MM.1S (cell line): Measurements from ENCODE around the gene UBE2M.

Experiments
- DNase-seq: peaks from one replicate; pipeline ENCODE4 v3.0.0-alpha.2; 2015
- H2AFZ ChIP-seq: fragments of 300-600 bp; sonication (generic); 2 replicates; pipeline ENCODE4 v1.6.0; 2016; ENCODE audit warnings: antibody characterized with exemption, low read length
- H3F3A ChIP-seq: fragments of 300-600 bp; sonication (generic); 2 replicates; pipeline ENCODE4 v1.6.1; 2016; ENCODE audit warnings: mild to moderate bottlenecking, antibody characterized with exemption, low read length, moderate library complexity, mixed read lengths; ENCODE audit not compliant: insufficient read depth
- H3K27ac ChIP-seq: fragments of 300-600 bp; sonication (generic); 2 replicates; pipeline ENCODE4 v1.5.1; 2016; ENCODE audit warnings: mild to moderate bottlenecking, low read length
- H3K27me3 ChIP-seq: fragments of 300-600 bp; sonication (generic); replicated peaks from 2 replicates; pipeline ENCODE4 v1.6.0; 2016; ENCODE audit warnings: low read length; ENCODE audit not compliant: insufficient read depth
- H3K36me3 ChIP-seq: fragments of 300-600 bp; sonication (generic); replicated peaks from 2 replicates; pipeline ENCODE4 v1.6.1; 2016; ENCODE audit warnings: mild to moderate bottlenecking, low read length, mixed read lengths; ENCODE audit not compliant: insufficient read depth
- H3K4me1 ChIP-seq: fragments of 300-600 bp; sonication (generic); 2 replicates; pipeline ENCODE4 v1.6.1; 2016; ENCODE audit warnings: low read length, mixed read lengths
- H3K4me2 ChIP-seq: fragments of 300-600 bp; sonication (generic); 2 replicates; pipeline ENCODE4 v1.6.0; 2016; ENCODE audit warnings: low read depth, low read length
- H3K4me3 ChIP-seq: fragments of 300-600 bp; sonication (generic); 2 replicates; pipeline ENCODE4 v1.5.1; 2016; ENCODE audit warnings: low read length, mixed read lengths
- H3K79me2 ChIP-seq: fragments of 300-600 bp; sonication (generic); 2 replicates; pipeline ENCODE4 v1.6.1; 2016; ENCODE audit warnings: mixed run types, low read length, mixed read lengths
- H3K9ac ChIP-seq: fragments of 300-600 bp; sonication (generic); 2 replicates; pipeline ENCODE4 v1.6.1; 2016; ENCODE audit warnings: low read length, mixed read lengths
- H3K9me2 ChIP-seq: fragments of 300-600 bp; sonication (generic); replicated peaks from 2 replicates; pipeline ENCODE4 v1.6.1; 2016; ENCODE audit warnings: mild to moderate bottlenecking, low read length, mixed read lengths; ENCODE audit not compliant: insufficient read depth
- H3K9me3 ChIP-seq: fragments of 300-600 bp; sonication (generic); replicated peaks from 2 replicates; pipeline ENCODE4 v1.6.1; 2016; ENCODE audit warnings: mild to moderate bottlenecking, low read length, mixed read lengths; ENCODE audit not compliant: insufficient read depth
- H4K20me1 ChIP-seq: fragments of 300-600 bp; sonication (generic); 2 replicates; pipeline ENCODE4 v1.6.1; 2016; ENCODE audit warnings: mild to moderate bottlenecking, low read length, moderate library complexity, mixed read lengths; ENCODE audit not compliant: insufficient read depth
- EZH2 ChIP-seq: fragments of 300-600 bp; sonication (generic); optimal IDR thresholded peaks from 2 replicates; pipeline ENCODE3; 2017; ENCODE audit warnings: low read depth, mild to moderate bottlenecking, antibody characterized with exemption, low read length, mixed read lengths
- EZH2phosphoT487 ChIP-seq: fragments of 300-600 bp; sonication (generic); IDR thresholded peaks from 2 replicates; pipeline ENCODE4 v1.6.1; 2018; ENCODE audit warnings: antibody characterized with exemption, low read length
- TF ChIP-seq, protein P1 (sequence below): fragments of 300-600 bp; sonication (generic); IDR thresholded peaks from 2 replicates; pipeline ENCODE4 v1.5.1; 2016; ENCODE audit warnings: antibody characterized with exemption, low read length, mixed read lengths

Gene UBE2M

GRCh38 chr19:58585442-58586132, 27.2 kb upstream of the UBE2M start:
- Histone ChIP-seq H3K9ac (no peak overlapping the region), H3K4me1 (no peaks in the 10 kb centered on the region), H3K36me3 (no peaks in the 10 kb centered on the region), H3K4me3 (no peak overlapping the region), H3F3A (no peaks in the 10 kb centered on the region), H3K4me2 (no peak overlapping the region), H3K9me2 (no peaks in the 10 kb centered on the region), H3K9me3 (no peaks in the 10 kb centered on the region), H4K20me1 (no peaks in the 10 kb centered on the region), H3K27me3 (no peaks in the 10 kb centered on the region), H2AFZ (no peak overlapping the region), H3K27ac (no peak overlapping the region), H3K79me2 (no peaks in the 10 kb centered on the region)
- no peak for DNase-seq
- TF ChIP-seq, protein P1, sequence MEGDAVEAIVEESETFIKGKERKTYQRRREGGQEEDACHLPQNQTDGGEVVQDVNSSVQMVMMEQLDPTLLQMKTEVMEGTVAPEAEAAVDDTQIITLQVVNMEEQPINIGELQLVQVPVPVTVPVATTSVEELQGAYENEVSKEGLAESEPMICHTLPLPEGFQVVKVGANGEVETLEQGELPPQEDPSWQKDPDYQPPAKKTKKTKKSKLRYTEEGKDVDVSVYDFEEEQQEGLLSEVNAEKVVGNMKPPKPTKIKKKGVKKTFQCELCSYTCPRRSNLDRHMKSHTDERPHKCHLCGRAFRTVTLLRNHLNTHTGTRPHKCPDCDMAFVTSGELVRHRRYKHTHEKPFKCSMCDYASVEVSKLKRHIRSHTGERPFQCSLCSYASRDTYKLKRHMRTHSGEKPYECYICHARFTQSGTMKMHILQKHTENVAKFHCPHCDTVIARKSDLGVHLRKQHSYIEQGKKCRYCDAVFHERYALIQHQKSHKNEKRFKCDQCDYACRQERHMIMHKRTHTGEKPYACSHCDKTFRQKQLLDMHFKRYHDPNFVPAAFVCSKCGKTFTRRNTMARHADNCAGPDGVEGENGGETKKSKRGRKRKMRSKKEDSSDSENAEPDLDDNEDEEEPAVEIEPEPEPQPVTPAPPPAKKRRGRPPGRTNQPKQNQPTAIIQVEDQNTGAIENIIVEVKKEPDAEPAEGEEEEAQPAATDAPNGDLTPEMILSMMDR = no peak
- TF ChIP-seq EZH2phosphoT487 (no peak), EZH2 (no peak)

DNA sequence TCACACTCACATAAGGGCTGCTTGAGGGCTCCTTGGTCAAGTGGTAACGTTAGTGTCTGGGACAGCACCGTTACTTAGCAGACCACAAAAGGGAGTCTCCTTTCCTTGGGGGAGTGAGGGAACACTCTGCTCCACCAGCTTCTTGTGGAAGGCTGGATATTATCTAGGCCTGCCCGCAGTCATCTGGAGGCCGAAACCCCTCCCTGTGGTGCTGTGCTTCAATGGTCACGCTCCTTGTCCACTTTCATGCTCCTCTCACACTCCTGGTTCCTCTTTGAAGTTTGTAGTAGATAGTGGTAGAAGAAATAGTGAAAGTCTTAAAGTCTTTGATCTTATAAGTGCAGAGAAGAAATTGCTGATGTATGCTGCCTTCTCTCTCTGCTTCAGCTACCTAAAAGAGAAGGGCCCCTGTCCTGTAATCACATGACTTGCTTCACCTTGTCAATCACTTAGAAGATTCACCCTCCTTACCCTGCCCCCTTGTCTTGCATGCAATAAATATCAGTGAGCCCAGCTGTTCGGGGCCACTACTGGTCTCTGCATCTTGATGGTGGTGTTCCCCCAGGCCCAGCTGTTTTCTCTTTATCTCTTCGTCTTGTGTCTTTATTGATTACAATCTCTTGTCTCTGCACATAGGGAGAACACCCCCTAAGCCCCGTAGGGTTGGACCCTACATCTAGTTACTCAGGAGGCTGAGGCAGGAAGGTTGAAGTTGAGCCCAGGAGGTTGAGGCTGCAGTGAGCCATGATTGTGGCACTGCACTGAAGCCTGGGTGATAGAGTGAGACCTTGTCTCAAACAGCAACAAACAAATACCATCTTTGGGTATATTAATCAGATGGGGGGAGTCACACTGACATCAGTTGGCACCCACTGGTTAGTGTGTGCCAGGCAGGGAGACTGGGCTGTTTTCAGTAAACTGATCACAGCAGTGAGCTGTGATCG, 26.4 kb upstream of the UBE2M start:
- Histone ChIP-seq H4K20me1 (no peaks in the 10 kb centered on the region), H3K4me3 (no peak overlapping the region), H3K4me1 (no peaks in the 10 kb centered on the region), H3K9me2 (no peaks in the 10 kb centered on the region), H3K27me3 (no peaks in the 10 kb centered on the region), H3K4me2 (no peak overlapping the region), H3K79me2 (no peaks in the 10 kb centered on the region), H3K9me3 (no peaks in the 10 kb centered on the region), H3K36me3 (no peaks in the 10 kb centered on the region), H3K27ac (no peak overlapping the region), H2AFZ (no peak overlapping the region), H3K9ac (no peak overlapping the region), H3F3A (no peaks in the 10 kb centered on the region)
- no peak for DNase-seq
- TF ChIP-seq EZH2 = no peak
- no peak for TF ChIP-seq EZH2phosphoT487
- TF ChIP-seq, protein P1 = no peak

- no peaks in the 10 kb centered on the region for H3K9me2 ChIP-seq
- DNase-seq = no peak
- no peak overlapping the region for H2AFZ ChIP-seq
- H3K27ac ChIP-seq = no peak overlapping the region
- no peak overlapping the region for H3K4me2 ChIP-seq
- no peaks in the 10 kb centered on the region for H4K20me1 ChIP-seq
- H3K79me2 ChIP-seq = peaks cover 3% of the 10 kb centered on the region; the same call in 1 of the 2 replicates
- H3K4me1 ChIP-seq = no peaks in the 10 kb centered on the region
- H3K9ac ChIP-seq = no peak overlapping the region
- no peaks in the 10 kb centered on the region for H3F3A ChIP-seq
- H3K9me3 ChIP-seq = no peaks in the 10 kb centered on the region
- no peaks in the 10 kb centered on the region for H3K27me3 ChIP-seq
- no peak overlapping the region for H3K4me3 ChIP-seq
- H3K36me3 ChIP-seq = no peaks in the 10 kb centered on the region
- TF ChIP-seq, protein P1 = no peak
- no peak for TF ChIP-seq EZH2
- no peak for TF ChIP-seq EZH2phosphoT487
Observed at GRCh38 chr19:58582985-58583384, 24.6 kb upstream of the UBE2M start.
